GM18520 (cell line): ENCODE measurements around the gene TBC1D4.
"Not testable (repeated sequence)": the region's sequence is repeated elsewhere in the genome, so short reads cannot be mapped to it uniquely, and the experiment has no call there.

Source experiments
- ATAC-seq: cut with Tn5 transposase; IDR thresholded peaks from one replicate; pipeline ENCODE4 v1.9.1; 2021; ENCODE audit not compliant: unreplicated experiment

TBC1D4 gene

GRCh38 chr13:75363371-75363770 lies 118.6 kb downstream of the TBC1D4 start:
- no peak for ATAC-seq

GRCh38 chr13:75362026-75362425 lies 119.9 kb downstream of the TBC1D4 start:
- no peak for ATAC-seq

GRCh38 chr13:75360170-75360569 lies 121.8 kb downstream of the TBC1D4 start:
- ATAC-seq, result peak; percentile 35

- no peak for ATAC-seq
These were observed 122.7 kb downstream of the TBC1D4 start for GRCh38 chr13:75359266-75359665.

GRCh38 chr13:75357576-75358289 lies 124.2 kb downstream of the TBC1D4 start:
- peak; percentile 47 for ATAC-seq

- ATAC-seq, result no peak
These were observed 125.5 kb downstream of the TBC1D4 start for GRCh38 chr13:75356421-75356820.

GRCh38 chr13:75355609-75356008 lies 126.4 kb downstream of the TBC1D4 start:
- ATAC-seq, result no peak

- peak; percentile 93 for ATAC-seq
These were observed 128.2 kb downstream of the TBC1D4 start for GRCh38 chr13:75353781-75354193.

- ATAC-seq, result no peak
These were observed 129.2 kb downstream of the TBC1D4 start for GRCh38 chr13:75352641-75353327.

GRCh38 chr13:75351538-75351937 lies 130.4 kb downstream of the TBC1D4 start:
- ATAC-seq, result not testable (repeated sequence)

- ATAC-seq, result no peak
These were observed 134.0 kb downstream of the TBC1D4 start for GRCh38 chr13:75347925-75348324.

GRCh38 chr13:75347457-75347856 lies 134.5 kb downstream of the TBC1D4 start:
- ATAC-seq, result no peak

GRCh38 chr13:75345193-75345592 lies 136.8 kb downstream of the TBC1D4 start:
- ATAC-seq, result no peak

- peak; percentile 84 for ATAC-seq
These were observed 140.9 kb downstream of the TBC1D4 start for GRCh38 chr13:75341028-75341427.

- ATAC-seq, result no peak
These were observed 142.2 kb downstream of the TBC1D4 start for GRCh38 chr13:75339635-75340374.

GRCh38 chr13:75334634-75335447 lies 147.1 kb downstream of the TBC1D4 start:
- ATAC-seq, result no peak

GRCh38 chr13:75333103-75333502 lies 148.9 kb downstream of the TBC1D4 start:
- ATAC-seq, result no peak

GRCh38 chr13:75331792-75332349 lies 150.1 kb downstream of the TBC1D4 start:
- no peak for ATAC-seq

- no peak for ATAC-seq
These were observed 151.2 kb downstream of the TBC1D4 start for GRCh38 chr13:75330770-75331169.

- ATAC-seq, result no peak
These were observed 152.2 kb downstream of the TBC1D4 start for GRCh38 chr13:75329723-75330122.

GRCh38 chr13:75329097-75329496 lies 152.9 kb downstream of the TBC1D4 start:
- no peak for ATAC-seq
